CD4-positive, alpha-beta T cell treated with Interleukin-15 for 1 hour (primary cell): Measurements from ENCODE around the gene BNC2.

ENCODE experiments used
- DNase-seq: peaks from one replicate; pipeline ENCODE4 v3.0.0-alpha.2; 2020

The BNC2 gene

GRCh38 chr9:16815079-16815478 is 55.4 kb downstream of the BNC2 start:
- no peak for DNase-seq

- DNase-seq: no peak
Observed at GRCh38 chr9:16813838-16814237, 56.6 kb downstream of the BNC2 start.

- DNase-seq: no peak
Observed at GRCh38 chr9:16811987-16812685, 58.3 kb downstream of the BNC2 start.

GRCh38 chr9:16809912-16810610 is 60.4 kb downstream of the BNC2 start:
- no peak for DNase-seq

- no peak for DNase-seq
Observed at GRCh38 chr9:16806674-16807073, 63.8 kb downstream of the BNC2 start.

GRCh38 chr9:16803648-16804047 is 66.8 kb downstream of the BNC2 start:
- no peak for DNase-seq

- DNase-seq: no peak
Observed at GRCh38 chr9:16801871-16802466, 68.5 kb downstream of the BNC2 start.

- DNase-seq: no peak
Observed at GRCh38 chr9:16796304-16796825, 74.1 kb downstream of the BNC2 start.

GRCh38 chr9:16794871-16795639 is 75.4 kb downstream of the BNC2 start:
- no peak for DNase-seq

- DNase-seq: no peak
Observed at GRCh38 chr9:16794103-16794502, 76.4 kb downstream of the BNC2 start.

- DNase-seq: no peak
Observed at GRCh38 chr9:16787724-16788123, 82.7 kb downstream of the BNC2 start.

GRCh38 chr9:16784002-16784401 is 86.5 kb downstream of the BNC2 start:
- DNase-seq: no peak

- no peak for DNase-seq
Observed at GRCh38 chr9:16782490-16782889, 88.0 kb downstream of the BNC2 start.

GRCh38 chr9:16775330-16775729 is 95.1 kb downstream of the BNC2 start:
- DNase-seq: no peak

GRCh38 chr9:16773617-16774016 is 96.9 kb downstream of the BNC2 start:
- no peak for DNase-seq

- DNase-seq: no peak
Observed at GRCh38 chr9:16773116-16773515, 97.4 kb downstream of the BNC2 start.

GRCh38 chr9:16771356-16771755 is 99.1 kb downstream of the BNC2 start:
- DNase-seq: no peak

GRCh38 chr9:16769291-16769690 is 101.2 kb downstream of the BNC2 start:
- no peak for DNase-seq

GRCh38 chr9:16768816-16769215 is 101.7 kb downstream of the BNC2 start:
- no peak for DNase-seq

GRCh38 chr9:16767366-16767765 is 103.1 kb downstream of the BNC2 start:
- no peak for DNase-seq

- no peak for DNase-seq
Observed at GRCh38 chr9:16763946-16764345, 106.5 kb downstream of the BNC2 start.

- DNase-seq: no peak
Observed at GRCh38 chr9:16755467-16756160, 114.9 kb downstream of the BNC2 start.

- DNase-seq: no peak
Observed at GRCh38 chr9:16754662-16755061, 115.8 kb downstream of the BNC2 start.
